Cerebellar nuclear complex (tissue), 1 donor: ENCODE measurements around the gene ZNF335.
"Not testable (repeated sequence)": the region's sequence is repeated elsewhere in the genome, so short reads cannot be mapped to it uniquely, and the experiment has no call there.

ENCODE experiments used
- DNase-seq, 2 experiments: peaks; one replicate each; lab custom pipeline; 2025; lab: John Stamatoyannopoulos, UW

The ZNF335 gene

DNA sequence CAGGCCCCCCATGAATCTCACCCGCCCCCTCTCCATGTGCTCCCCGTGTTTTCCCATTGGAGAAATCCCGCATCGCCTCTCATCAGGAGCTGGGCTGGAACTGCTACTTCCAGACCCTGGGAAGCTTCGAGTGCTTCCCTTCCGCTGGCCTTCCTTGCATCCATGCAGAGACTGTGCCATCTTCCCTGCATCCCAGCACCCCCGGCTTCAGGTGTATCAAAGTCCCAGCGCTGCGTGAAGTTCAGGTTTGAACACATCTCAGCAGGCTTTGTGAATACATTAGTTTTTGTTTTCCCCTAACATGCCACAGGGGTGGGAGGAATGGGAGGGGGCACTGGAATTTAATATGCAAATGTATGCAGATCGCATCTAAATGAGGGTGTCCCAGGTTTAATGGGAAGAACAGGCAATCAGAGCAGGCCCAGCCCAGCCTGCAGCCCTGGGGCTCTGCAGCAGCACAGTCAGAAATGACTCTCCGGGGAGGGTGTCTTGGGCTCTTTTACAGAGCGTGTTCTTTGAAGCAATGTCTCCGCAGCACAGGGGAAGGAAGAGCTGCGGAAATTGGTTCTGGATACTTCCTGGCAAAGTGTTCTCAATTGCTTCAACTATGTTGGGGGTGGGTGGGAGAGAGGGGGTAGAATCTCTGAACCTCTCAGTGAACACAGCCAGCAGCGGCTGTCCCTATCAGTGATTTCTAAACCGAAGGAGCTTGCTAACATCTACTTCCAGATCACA lies 28.4 kb upstream of the ZNF335 start:
- no peak for DNase-seq

GRCh38 chr20:45999557-46000261 lies 27.7 kb upstream of the ZNF335 start:
- no peak for DNase-seq

- DNase-seq, result no peak
Measured at GRCh38 chr20:45998761-45999160, 26.8 kb upstream of the ZNF335 start.

DNA sequence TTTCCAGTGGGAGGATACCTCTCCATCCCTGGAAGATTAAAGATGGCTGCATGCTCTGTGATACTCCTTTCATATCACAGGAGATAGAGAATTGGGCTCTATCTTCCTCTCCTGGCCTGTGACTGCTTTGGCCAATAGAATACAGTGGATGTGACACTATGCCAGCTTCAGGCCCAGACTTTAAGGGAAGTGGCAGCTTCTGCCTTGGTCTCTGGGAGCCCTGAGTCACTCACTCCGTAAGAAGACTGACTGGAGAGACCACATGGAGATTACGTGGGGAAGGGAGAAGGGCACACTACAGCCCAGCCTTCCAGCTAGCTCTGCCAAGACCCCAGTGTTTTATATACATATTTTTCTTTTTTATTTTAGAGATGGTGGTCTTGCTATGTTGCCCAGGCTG lies 26.3 kb upstream of the ZNF335 start:
- DNase-seq, result no peak

DNA sequence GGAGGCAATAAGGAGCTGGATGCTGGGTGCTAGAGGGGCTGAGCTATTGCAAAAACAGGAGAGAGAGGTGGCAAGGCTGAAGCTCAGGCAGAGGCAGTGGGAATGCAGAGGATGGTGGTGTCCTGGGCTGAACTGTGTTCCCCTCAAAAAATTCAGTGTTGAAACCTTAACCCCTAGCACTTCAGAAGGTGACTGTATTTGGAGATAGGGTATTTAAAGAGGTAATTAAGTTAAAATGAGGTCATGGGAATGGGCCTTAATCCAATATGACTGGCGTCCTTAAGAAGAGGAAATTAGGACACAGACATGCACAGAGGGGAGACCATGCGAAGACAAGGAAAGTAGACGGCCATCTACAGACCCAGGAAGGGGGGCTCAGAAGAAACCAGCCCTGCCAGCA lies 25.2 kb upstream of the ZNF335 start:
- no peak for DNase-seq

GRCh38 chr20:45995495-45996097 lies 23.6 kb upstream of the ZNF335 start:
- not testable (repeated sequence) for DNase-seq

- no peak for DNase-seq
Measured at GRCh38 chr20:45994761-45995493, 22.9 kb upstream of the ZNF335 start.

DNA sequence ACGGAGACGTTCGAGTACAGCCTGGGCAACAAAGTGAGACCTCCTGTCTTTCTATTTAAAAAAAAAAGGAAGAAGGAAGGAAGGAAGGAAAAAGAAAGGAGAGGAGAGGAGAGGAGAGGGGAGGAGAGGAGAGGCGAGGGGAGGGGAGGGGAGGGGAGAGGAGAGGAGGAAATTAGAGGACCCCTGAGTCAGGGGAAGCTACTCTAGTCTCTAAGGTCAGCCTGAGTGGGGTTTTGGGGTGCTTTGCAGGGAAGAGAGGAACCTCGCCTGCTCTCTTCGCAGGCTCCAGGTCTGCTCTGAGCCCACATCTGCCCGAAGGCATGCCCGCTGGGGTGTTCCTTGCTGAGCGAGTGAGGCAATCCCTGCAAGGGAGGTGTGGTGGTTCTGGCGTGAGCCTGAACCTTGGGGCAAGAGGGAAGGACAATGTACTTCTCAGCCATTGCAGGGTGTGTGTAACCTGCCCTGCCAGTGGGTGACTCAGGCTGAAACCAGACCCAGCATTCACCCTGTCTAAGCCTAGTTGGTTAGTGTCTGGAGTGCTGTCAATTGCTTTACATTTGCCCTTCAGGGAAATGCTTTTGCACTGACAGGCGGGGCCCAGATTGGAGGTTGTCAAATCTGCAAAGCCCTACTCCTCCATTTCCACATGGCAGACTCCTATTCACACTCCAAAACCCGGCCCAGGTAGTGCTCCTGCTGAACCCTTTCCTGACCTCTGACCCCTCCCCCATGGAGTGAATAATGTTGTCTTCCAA lies 21.4 kb upstream of the ZNF335 start:
- no peak for DNase-seq

DNA sequence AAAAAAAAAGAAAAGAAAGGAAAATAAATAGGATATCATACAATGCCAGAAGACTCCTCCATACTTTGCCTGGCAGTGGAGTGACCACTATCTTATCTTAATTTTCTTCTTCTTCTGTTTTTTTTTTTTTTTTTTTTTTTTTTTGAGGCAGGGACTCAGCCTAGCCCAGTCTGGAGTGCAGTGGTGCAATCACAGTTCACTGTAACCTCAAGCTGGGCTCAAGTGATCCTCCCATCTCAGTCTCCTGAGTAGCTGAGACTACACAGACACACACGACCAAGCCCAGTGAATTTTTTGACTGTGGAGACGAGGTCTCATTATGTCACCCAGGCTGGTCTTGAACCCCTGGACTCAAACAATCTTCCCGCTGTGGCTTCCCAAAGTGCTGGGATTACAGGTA lies 19.6 kb upstream of the ZNF335 start:
- DNase-seq, result no peak

DNA sequence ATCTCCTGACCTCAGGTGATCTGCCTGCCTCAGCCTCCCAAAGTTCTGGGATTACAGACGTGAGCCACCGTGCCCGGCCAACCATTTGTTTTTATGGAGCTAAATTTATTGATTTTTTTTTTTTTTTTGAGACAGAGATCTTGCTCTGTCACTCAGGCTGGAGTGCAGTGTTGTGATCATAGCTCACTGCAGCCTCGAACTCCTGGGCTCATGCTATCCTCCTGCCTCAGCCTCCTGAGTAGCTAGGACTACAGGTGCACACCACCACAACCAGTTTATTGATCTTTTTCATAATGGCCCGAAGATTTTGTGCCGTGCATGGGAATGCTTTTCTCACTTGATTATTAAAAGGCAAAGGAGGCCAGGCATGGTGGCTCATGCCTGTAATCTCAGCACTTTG lies 16.8 kb upstream of the ZNF335 start:
- not testable (repeated sequence) for DNase-seq

DNA sequence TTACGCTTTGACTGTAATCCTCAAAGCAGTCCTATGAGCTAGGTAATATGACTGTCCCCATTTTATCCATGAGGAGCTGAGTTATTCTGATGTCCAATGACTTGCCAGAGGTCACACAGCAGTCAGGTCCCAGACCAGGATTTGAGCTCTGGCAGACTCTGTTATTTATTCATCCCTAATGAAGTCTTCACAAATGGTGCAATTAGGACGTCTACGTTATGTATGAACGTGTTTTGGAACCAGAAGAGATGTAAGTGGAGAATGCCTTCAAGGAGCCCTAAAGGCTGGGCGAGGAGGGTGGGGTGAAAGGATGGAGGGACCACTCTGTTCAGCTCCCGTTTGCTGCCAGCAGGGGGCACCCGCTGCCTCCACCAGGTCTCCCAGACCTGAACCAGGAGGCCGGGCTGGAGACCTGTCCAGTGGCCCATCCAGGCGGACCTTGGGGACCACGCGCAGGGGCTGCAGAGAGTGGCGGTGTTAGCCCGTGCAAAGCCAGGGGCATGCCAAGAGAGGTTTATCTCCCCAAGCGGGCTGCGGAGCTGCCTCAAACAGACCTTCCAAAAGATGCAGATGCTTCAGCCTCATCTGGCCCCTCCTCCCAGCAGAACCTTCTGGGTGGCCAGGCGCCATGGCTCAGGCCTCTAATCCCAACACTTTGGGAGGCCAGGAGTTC lies 15.2 kb upstream of the ZNF335 start:
- peak in 1 of 2 experiments; percentile 24 for DNase-seq

- no peak for DNase-seq
Measured at GRCh38 chr20:45985573-45985972, 13.6 kb upstream of the ZNF335 start.

GRCh38 chr20:45983279-45983743 lies 11.3 kb upstream of the ZNF335 start:
- no peak for DNase-seq

DNA sequence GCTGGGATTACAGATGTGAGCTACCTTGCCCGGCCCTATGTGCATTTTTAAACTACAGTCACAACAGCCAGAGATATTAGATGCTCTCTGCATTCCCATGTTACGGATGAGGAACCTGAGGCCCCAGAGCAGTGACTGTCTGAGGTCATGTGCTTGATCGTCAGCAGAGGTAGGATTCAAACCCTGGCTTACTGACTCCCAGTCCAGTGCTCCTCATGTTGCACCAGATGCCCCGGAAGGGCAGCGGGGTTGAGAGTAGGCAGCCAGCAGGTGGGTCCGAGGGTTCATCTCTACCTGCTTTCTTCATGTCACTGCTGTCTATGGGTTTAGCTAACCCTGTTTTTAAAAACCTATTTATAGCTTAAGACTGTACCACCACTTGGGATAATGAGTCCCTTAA lies 9.3 kb upstream of the ZNF335 start:
- no peak for DNase-seq

DNA sequence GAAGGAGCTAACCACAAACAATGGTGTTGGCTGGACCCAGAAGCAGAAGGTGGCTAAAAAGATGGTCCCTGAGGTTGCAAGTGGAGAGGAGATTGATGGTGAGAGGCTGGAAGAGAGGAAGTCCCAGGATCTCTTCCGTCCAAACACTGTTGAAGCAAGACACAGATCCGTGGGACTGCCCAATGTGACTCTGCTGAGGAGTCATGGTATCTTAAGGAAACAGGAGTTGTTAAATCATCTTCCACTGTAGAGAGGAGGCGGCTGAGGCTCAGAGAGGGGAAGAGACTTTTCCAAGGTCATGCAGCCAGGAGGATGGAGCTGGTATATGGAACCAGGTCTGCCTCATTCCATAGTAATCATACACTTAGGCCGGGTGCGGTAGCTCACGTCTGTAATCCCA lies 4.1 kb upstream of the ZNF335 start:
- no peak for DNase-seq

DNA sequence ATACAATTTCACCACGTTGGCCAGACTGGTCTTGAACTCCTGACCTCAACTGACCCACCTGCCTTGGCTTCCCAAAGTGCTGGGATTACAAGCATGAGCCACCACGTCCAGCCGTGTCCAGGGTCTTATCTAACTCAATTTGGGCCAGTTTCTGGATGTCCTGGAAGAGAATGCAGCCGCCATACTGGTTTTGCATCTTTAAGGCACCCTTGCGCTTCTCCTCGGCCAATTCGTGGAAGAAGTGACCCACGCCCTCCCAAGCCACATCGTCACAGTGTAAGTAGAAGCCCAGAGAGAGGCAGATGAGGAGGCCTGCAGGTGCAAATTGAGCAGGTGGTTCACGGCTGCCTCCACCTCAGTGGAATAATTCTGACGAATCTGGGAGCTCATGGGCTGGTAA lies 3.7 kb upstream of the ZNF335 start:
- no peak for DNase-seq

- no peak for DNase-seq
Measured at GRCh38 chr20:45974896-45975565, 3.0 kb upstream of the ZNF335 start.

GRCh38 chr20:45972500-45973183 lies 639 bp upstream of the ZNF335 start:
- DNase-seq, result peak in 1 of 2 experiments; percentile 55

DNA sequence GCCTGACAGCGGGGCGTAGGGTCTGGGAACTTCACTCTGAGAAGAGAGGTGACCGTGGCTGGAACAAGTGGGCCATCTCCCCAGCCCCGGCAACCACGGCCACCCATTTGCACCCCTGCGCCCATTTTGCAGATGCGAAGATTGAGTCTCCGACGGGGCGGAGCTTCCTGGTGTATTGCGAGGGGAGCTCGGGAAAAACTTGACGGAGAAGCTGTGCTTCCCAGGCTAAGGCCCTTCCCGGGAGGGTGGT lies 653 bp downstream of the ZNF335 start:
- DNase-seq, result no peak
